ENCODE measurements around the gene MAP1LC3B.

GRCh38 chr16:87384162-87384874 lies 7.8 kb upstream of the MAP1LC3B start:
- TF ChIP-seq POLR2A (IDR thresholded peaks at IDR 0.05; ENCODE audit: low read length) (peak; percentile 38; the same call in 1 of the 2 replicates), CTCF (IDR thresholded peaks at IDR 0.05) (no peak), RCOR1 (IDR thresholded peaks at IDR 0.05; ENCODE audit: low read depth, low read length) (no peak), CEBPB (IDR thresholded peaks at IDR 0.05) (no peak), JUN (IDR thresholded peaks at IDR 0.05) (peak in 1 of 2 experiments; percentile 4; a peak in 2 of 5 replicates), SMC3 (IDR thresholded peaks at IDR 0.05) (no peak), ZNF302 (CRISPR knock-in tag; IDR thresholded peaks at IDR 0.05) (no peak), MAX (IDR thresholded peaks at IDR 0.05) (peak; percentile 83), MAZ (IDR thresholded peaks at IDR 0.05; ENCODE audit: borderline replicate concordance, low read depth, low read length) (no peak), ELK1 (IDR thresholded peaks at IDR 0.05; ENCODE audit: low read depth, low read length) (no peak), RAD21 (conservative IDR thresholded peaks at IDR 0.05 in 1 of 2, IDR thresholded peaks at IDR 0.05 in 1 of 2) (no peak), USF2 (IDR thresholded peaks at IDR 0.05) (no peak)

All from A549 (cell line).